Spleen (tissue), 11 donors: Measurements from ENCODE around the gene MYO18A. TPM values are rescaled to one million over a fixed set of nuclear protein-coding genes. Genes with fewer than 3 reads are reported as not detected.

Experiments
- DNase-seq: peaks from one replicate; pipeline ENCODE4 v3.0.0-alpha.2; 2020
- H3K27ac ChIP-seq, 8 donors: fragments of 200-600 bp; sonication (generic) in 7 of 8; 1 replicate in 4 of 8; 2 replicates in 4 of 8; pipeline versions ENCODE4 v1.5.0 to v1.8.0; 2016 to 2021; ENCODE audit warnings: inconsistent platforms in 4 of 8, mild to moderate bottlenecking in 4 of 8, moderate library complexity in 1 of 8
- H3K27me3 ChIP-seq, 7 donors: fragments of 200-600 bp; sonication (generic) in 6 of 7; replicated peaks in 1 of 7; 1 replicate in 4 of 7; 2 replicates in 3 of 7; pipeline versions ENCODE4 v1.5.0 to v1.8.0; 2016 to 2021; ENCODE audit warnings: inconsistent platforms in 3 of 7, mild to moderate bottlenecking in 1 of 7
- H3K36me3 ChIP-seq, 6 donors: fragments of 200-600 bp; sonication (generic) in 5 of 6; 1 replicate in 4 of 6; 2 replicates in 2 of 6; pipeline versions ENCODE4 v1.5.0 to v1.8.0; 2016 to 2021; ENCODE audit warnings: inconsistent platforms in 2 of 6
- H3K4me1 ChIP-seq, 6 donors: fragments of 200-600 bp; sonication (generic) in 5 of 6; 1 replicate in 3 of 6; 2 replicates in 3 of 6; pipeline versions ENCODE4 v1.5.0 to v1.8.0; 2016 to 2021; ENCODE audit warnings: inconsistent platforms in 3 of 6
- H3K4me3 ChIP-seq, 8 donors: fragments of 200-600 bp; sonication (generic) in 7 of 8; 1 replicate in 4 of 8; 2 replicates in 4 of 8; pipeline versions ENCODE4 v1.5.0 to v1.8.0; 2016 to 2021; ENCODE audit warnings: inconsistent platforms in 4 of 8, mild to moderate bottlenecking in 4 of 8, moderate library complexity in 2 of 8
- H3K9me3 ChIP-seq, 8 donors: fragments of 200-600 bp; sonication (generic) in 7 of 8; 1 replicate in 4 of 8; 2 replicates in 4 of 8; pipeline versions ENCODE4 v1.5.0 to v1.8.0; 2016 to 2021; ENCODE audit warnings: inconsistent platforms in 4 of 8
- CTCF ChIP-seq, 11 experiments: fragments of 200-600 bp in 7 of 11; fragments of 450-650 bp in 4 of 11; sonication (generic) in 4 of 11; IDR thresholded peaks in 8 of 11; conservative IDR thresholded peaks in 3 of 11; 1 replicate in 7 of 11; 2 replicates in 4 of 11; pipeline versions ENCODE4 v1.4.0 to v1.8.0; 2016 to 2021; ENCODE audit warnings: antibody characterized with exemption in 11 of 11, inconsistent platforms in 4 of 11, mild to moderate bottlenecking in 1 of 11
- POLR2A ChIP-seq, 3 donors: fragments of 450-650 bp; IDR thresholded peaks; one replicate each; pipeline ENCODE4 v1.5.1; 2017; ENCODE audit warnings: antibody characterized with exemption in 3 of 3, mild to moderate bottlenecking in 1 of 3
- POLR2AphosphoS5 ChIP-seq, 3 donors: sonication (generic); formaldehyde crosslinking; IDR thresholded peaks; one replicate each; pipeline ENCODE4 v1.5.1; 2017; ENCODE audit warnings: antibody characterized with exemption in 3 of 3
- WGBS, 5 donors: extraction: QIAGEN DNeasy Blood & Tissue Kit in 3 of 5; methylation state at CpG; one replicate each; pipeline versions ENCODE4 v1.1.5 to v1.1.7; 2013 to 2018; 5-methylcytosine and 5-hydroxymethylcytosine counted together
- intact Hi-C: fragments of 100-400 bp; cut with DNase I; formaldehyde crosslinking; loops from one replicate; pipeline ENCODE4 v1.15.0; 2023; ENCODE audit warnings: low total_unique reads
- polyA plus RNA-seq, 3 donors: library from polyadenylated mRNA; stranded (reverse); fragments of 200-250 nt; gene quantifications; one replicate each; pipeline ENCODE4 v1.2.1, GENCODE V29; 2013
- total RNA-seq, 7 donors: library from RNA; depleted of rRNA in 3 of 7; stranded (reverse); fragments of >200 nt in 3 of 7; fragmentation: NEBNext Ultra II Directional in 4 of 7; extraction: Animal tissue kit (Norgen Biotek cat#: 25700) in 4 of 7; gene quantifications; one replicate each; pipeline versions ENCODE4 v1.1.0 to v1.2.1, GENCODE V29; 2016 to 2021
- donor health status: healthy with polysubstance abuse.
- donor health status: DM: no; HTN: no; CAD: no; lungs with moderate emphysema.
- donor health status: DM: no; HTN: no; CAD: no.
- donor health status: Bipolar disorder and iron deficiency.
- donor health status: healthy.
- donor health status: DM: no; HTN: no; CAD: no.
- donor health status: DM: yes; HTN: yes; CAD: no.

The MYO18A gene
- total and polyA plus RNA-seq, 10 donors: 24.2 to 114 (median 68.0) TPM

- WGBS, 5 donors: 83 to 95% (median 87%) methylated on average over 5 of the region's 5 CpGs
- intact Hi-C loops: loop anchor here (2.0 kb wide), 1 partner anchor 149 kb away; no protein-coding TSS in a partner anchor
- no peak for TF ChIP-seq POLR2A (IDR thresholded peaks at IDR 0.05)
- TF ChIP-seq POLR2AphosphoS5 (IDR thresholded peaks at IDR 0.05): no peak
- TF ChIP-seq CTCF (IDR thresholded peaks at IDR 0.05 in 8 of 11, conservative IDR thresholded peaks at IDR 0.05 in 3 of 11): no peak
Observed at GRCh38 chr17:29114141-29114540, 66.1 kb downstream of the MYO18A start.

GRCh38 chr17:29113334-29113733, 66.9 kb downstream of the MYO18A start:
- no peak for TF ChIP-seq CTCF (IDR thresholded peaks at IDR 0.05 in 8 of 11, conservative IDR thresholded peaks at IDR 0.05 in 3 of 11)
- TF ChIP-seq POLR2AphosphoS5 (IDR thresholded peaks at IDR 0.05): no peak
- DNase-seq: no peak
- intact Hi-C loops: no loop called here
- Histone ChIP-seq H3K27ac (no peak overlapping the region), H3K4me1 (peaks cover 5 to 65% (median 27%) of the 10 kb centered on the region in 6 donors), H3K36me3 (peaks cover 0 to 92% (median 66%) of the 10 kb centered on the region in 6 donors), H3K27me3 (no peaks in the 10 kb centered on the region), H3K9me3 (no peaks in the 10 kb centered on the region), H3K4me3 (no peak overlapping the region)
- WGBS, 5 donors: 66 to 83% (median 71%) methylated on average over 5 to 6 of the region's 6 CpGs

More at GRCh38 chr17:29114141-29114540, 66.1 kb downstream of the MYO18A start:
- Histone ChIP-seq H3K27me3 (no peaks in the 10 kb centered on the region), H3K27ac (no peak overlapping the region), H3K4me1 (peaks cover 5 to 61% (median 27%) of the 10 kb centered on the region in 6 donors), H3K9me3 (no peaks in the 10 kb centered on the region), H3K36me3 (peaks cover 0 to 92% (median 67%) of the 10 kb centered on the region in 6 donors), H3K4me3 (no peak overlapping the region)
- DNase-seq: no peak

- H3K9me3 ChIP-seq: no peaks in the 10 kb centered on the region
- peaks cover 0 to 92% (median 66%) of the 10 kb centered on the region in 6 donors for H3K36me3 ChIP-seq
- TF ChIP-seq CTCF (IDR thresholded peaks at IDR 0.05 in 8 of 11, conservative IDR thresholded peaks at IDR 0.05 in 3 of 11) (no peak), POLR2AphosphoS5 (IDR thresholded peaks at IDR 0.05) (peak in 1 of 3 donors; percentile 13)
- H3K4me1 ChIP-seq: peaks cover 5 to 69% (median 27%) of the 10 kb centered on the region in 6 donors
- no peak overlapping the region for H3K4me3 ChIP-seq
- no peak overlapping the region for H3K27ac ChIP-seq
- intact Hi-C loops: no loop called here
- 44 to 52% (median 48%) methylated on average over 9 to 11 of the region's 11 CpGs for WGBS, 5 donors
- H3K27me3 ChIP-seq: no peaks in the 10 kb centered on the region
- no peak for DNase-seq
Observed at GRCh38 chr17:29112771-29113295, 67.4 kb downstream of the MYO18A start.

GRCh38 chr17:29111816-29112499, 68.2 kb downstream of the MYO18A start:
- Histone ChIP-seq H3K27ac (no peak overlapping the region), H3K27me3 (no peaks in the 10 kb centered on the region), H3K4me3 (no peak overlapping the region), H3K9me3 (no peaks in the 10 kb centered on the region), H3K36me3 (peaks cover 0 to 94% (median 67%) of the 10 kb centered on the region in 6 donors), H3K4me1 (peaks cover 5 to 65% (median 21%) of the 10 kb centered on the region in 6 donors)
- WGBS, 5 donors: 54 to 72% (median 64%) methylated on average over 12 to 20 of the region's 20 CpGs
- DNase-seq: peak; percentile 90
- TF ChIP-seq POLR2AphosphoS5 (IDR thresholded peaks at IDR 0.05) (peak; percentile 34 to 61 (median 50)), POLR2A (IDR thresholded peaks at IDR 0.05) (no peak), CTCF (IDR thresholded peaks at IDR 0.05 in 8 of 11, conservative IDR thresholded peaks at IDR 0.05 in 3 of 11) (peak; percentile 59 to 94 (median 85))
- intact Hi-C loops: no loop called here
